Measurements from ENCODE around the gene SLC25A36. TPM values are rescaled to one million over a fixed set of nuclear protein-coding genes. Genes with fewer than 3 reads are reported as not detected.
"Not testable (repeated sequence)": the region's sequence is repeated elsewhere in the genome, so short reads cannot be mapped to it uniquely, and the experiment has no call there.

Gene SLC25A36
- total RNA-seq, 1 donor from 2014 or later, result 62.3 TPM

- not testable (repeated sequence) for DNase-seq (ENCODE audit: low read depth, low spot score)
These were observed 53.2 kb downstream of the SLC25A36 start for GRCh38 chr3:140994861-140995260.

GRCh38 chr3:140995881-140996280, 54.2 kb downstream of the SLC25A36 start:
- DNase-seq (ENCODE audit: low read depth, low spot score), result no peak

GRCh38 chr3:141000027-141000663, 58.5 kb downstream of the SLC25A36 start:
- DNase-seq (ENCODE audit: low read depth, low spot score), result peak; percentile 7

GRCh38 chr3:141000686-141001085, 59.0 kb downstream of the SLC25A36 start:
- DNase-seq (ENCODE audit: low read depth, low spot score), result no peak

GRCh38 chr3:141006344-141006743, 64.7 kb downstream of the SLC25A36 start:
- DNase-seq (ENCODE audit: low read depth, low spot score), result no peak

GRCh38 chr3:141009496-141009895, 67.9 kb downstream of the SLC25A36 start:
- no peak for DNase-seq (ENCODE audit: low read depth, low spot score)

- DNase-seq (ENCODE audit: low read depth, low spot score), result peak; percentile 10
These were observed 69.8 kb downstream of the SLC25A36 start for GRCh38 chr3:141011232-141011996.

- DNase-seq (ENCODE audit: low read depth, low spot score), result no peak
These were observed 70.3 kb downstream of the SLC25A36 start for GRCh38 chr3:141011997-141012262.

- no peak for DNase-seq (ENCODE audit: low read depth, low spot score)
These were observed 70.9 kb downstream of the SLC25A36 start for GRCh38 chr3:141012571-141012970.

- no peak for DNase-seq (ENCODE audit: low read depth, low spot score)
These were observed 73.8 kb downstream of the SLC25A36 start for GRCh38 chr3:141015481-141015880.

- DNase-seq (ENCODE audit: low read depth, low spot score), result not testable (repeated sequence)
These were observed 76.0 kb downstream of the SLC25A36 start for GRCh38 chr3:141017366-141018322.

GRCh38 chr3:141019244-141019643, 77.6 kb downstream of the SLC25A36 start:
- DNase-seq (ENCODE audit: low read depth, low spot score), result no peak

GRCh38 chr3:141020143-141020830, 78.7 kb downstream of the SLC25A36 start:
- DNase-seq (ENCODE audit: low read depth, low spot score), result no peak

GRCh38 chr3:141021261-141021660, 79.6 kb downstream of the SLC25A36 start:
- DNase-seq (ENCODE audit: low read depth, low spot score), result no peak

Other genes with a start within 250 kb of the SLC25A36 start
- gene SPSB4, start 109.5 kb downstream of the SLC25A36 start, total RNA-seq, result not detected in 2 replicates